Caco-2 (cell line): ENCODE results near the gene SLC25A21. TPM values are rescaled to one million over a fixed set of nuclear protein-coding genes. Genes with fewer than 3 reads are reported as not detected.
"Not testable (repeated sequence)": the region's sequence is repeated elsewhere in the genome, so short reads cannot be mapped to it uniquely, and the experiment has no call there.

ENCODE experiments used
- BruUV-seq: library from RNA; stranded (reverse); fragments of 400-500 nt; replicated peaks from 2 replicates; lab custom pipeline; 2021; lab: Mats Ljungman, UMichigan
- CTCF ChIA-PET: fragments of 300-600 bp; sonication (Branson Sonifier 250); formaldehyde crosslinking; loops from one replicate; lab custom pipeline; 2022; ENCODE audit warnings: antibody characterized with exemption; lab: Charles Lee
- POLR2A ChIA-PET: fragments of 300-600 bp; sonication (Branson Sonifier 250); formaldehyde crosslinking; loops from one replicate; lab custom pipeline; 2022; ENCODE audit warnings: antibody characterized with exemption; lab: Charles Lee
- DNase-seq, 2 experiments: peaks; one replicate each; pipeline versions ENCODE4 v3.0.0 to v3.0.0-alpha.2; 2020 to 2022
- H3K27me3 ChIP-seq: replicated peaks from 2 replicates; pipeline ENCODE4 v1.6.0; 2011; ENCODE audit warnings: low read length; ENCODE audit not compliant: control insufficient read depth, insufficient read depth
- H3K36me3 ChIP-seq: 2 replicates; pipeline ENCODE4 v1.5.1; 2011; ENCODE audit warnings: low read length; ENCODE audit not compliant: control insufficient read depth, insufficient read depth
- H3K4me1 ChIP-seq: fragments of 250-450 bp; sonication (Bioruptor Pico); 2 replicates; pipeline ENCODE4 v1.5.1; 2020; ENCODE audit warnings: mild to moderate bottlenecking
- H3K4me3 ChIP-seq: 2 replicates; pipeline ENCODE4 v1.5.1; 2011; ENCODE audit warnings: low read depth, mild to moderate bottlenecking, control low read depth, low read length
- H3K9me3 ChIP-seq: fragments of 250-450 bp; sonication (Bioruptor Pico); 2 replicates; pipeline ENCODE4 v1.5.1; 2020; ENCODE audit warnings: mild to moderate bottlenecking, moderate library complexity
- H3K27ac Mint-ChIP-seq: one replicate; pipeline ENCODE4 v1.8.0; 2022; ENCODE audit warnings: mixed read lengths; ENCODE audit not compliant: unreplicated experiment
- H3K27me3 Mint-ChIP-seq: one replicate; pipeline ENCODE4 v1.8.0; 2022; ENCODE audit warnings: mixed read lengths; ENCODE audit not compliant: insufficient read depth, unreplicated experiment
- H3K36me3 Mint-ChIP-seq: one replicate; pipeline ENCODE4 v1.8.0; 2022; ENCODE audit warnings: mild to moderate bottlenecking, mixed read lengths; ENCODE audit not compliant: insufficient read depth, unreplicated experiment
- H3K4me1 Mint-ChIP-seq: one replicate; pipeline ENCODE4 v1.8.0; 2022; ENCODE audit warnings: low read depth, mixed read lengths; ENCODE audit not compliant: unreplicated experiment
- H3K4me3 Mint-ChIP-seq: one replicate; pipeline ENCODE4 v1.8.0; 2022; ENCODE audit warnings: mild to moderate bottlenecking, moderate library complexity, mixed read lengths; ENCODE audit not compliant: unreplicated experiment
- H3K9me3 Mint-ChIP-seq: one replicate; pipeline ENCODE4 v1.8.0; 2022; ENCODE audit warnings: mixed read lengths; ENCODE audit not compliant: unreplicated experiment
- CTCF ChIP-seq, 2 experiments: fragments of 200-600 bp in 1 of 2; IDR thresholded peaks; 1 replicate in 1 of 2; 2 replicates in 1 of 2; pipeline versions ENCODE4 v1.5.1 to v1.8.0; 2011 to 2022; ENCODE audit warnings: antibody characterized with exemption in 1 of 2, control low read depth in 1 of 2, inconsistent platforms in 1 of 2, low read depth in 1 of 2, low read length in 1 of 2, mild to moderate bottlenecking in 1 of 2, moderate library complexity in 1 of 2; ENCODE audit not compliant: insufficient read depth in 1 of 2, severe bottlenecking in 1 of 2, unreplicated experiment in 1 of 2
- intact Hi-C: fragments of 100-400 bp; cut with micrococcal nuclease; formaldehyde crosslinking; loops from one replicate; pipeline ENCODE4 v1.10.0; 2022; ENCODE audit not compliant: unreplicated experiment
- total RNA-seq: library from RNA; stranded (reverse); gene quantifications from 2 replicates; pipeline ENCODE4 v1.2.3, GENCODE V29; 2022

SLC25A21 gene
- total RNA-seq, 1 experiment from 2014 or later: 3.2 TPM

DNA sequence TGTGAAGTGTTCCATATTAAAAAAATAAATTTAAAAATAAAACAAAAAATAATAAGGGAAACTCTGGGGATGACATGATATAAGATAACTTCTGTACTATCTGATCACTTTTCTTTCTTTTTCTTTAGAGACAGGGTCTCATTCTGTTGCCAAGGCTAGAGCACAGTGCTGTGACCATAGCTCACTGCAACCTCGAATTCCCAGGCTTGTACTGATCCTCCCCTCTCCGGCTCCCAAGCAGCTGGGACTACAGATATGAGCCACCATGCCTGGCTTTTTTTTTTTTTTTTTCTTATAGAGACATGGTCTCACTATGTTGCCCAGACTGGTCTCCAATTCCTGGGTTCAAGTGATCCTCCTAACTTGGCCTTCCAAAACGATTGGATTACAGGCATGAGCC is 14.9 kb upstream of the SLC25A21 start:
- Histone ChIP-seq H3K9me3 (no peaks in the 10 kb centered on the region), H3K4me3 (no peak overlapping the region), H3K4me1 (no peaks in the 10 kb centered on the region), H3K36me3 (no peaks in the 10 kb centered on the region), H3K27me3 (no peaks in the 10 kb centered on the region)
- Mint-ChIP-seq H3K4me3 (no peak overlapping the region), H3K9me3 (no peaks in the 10 kb centered on the region), H3K4me1 (no peaks in the 10 kb centered on the region), H3K27ac (no peak overlapping the region), H3K27me3 (peaks cover 10% of the 10 kb centered on the region), H3K36me3 (no peaks in the 10 kb centered on the region)
- TF ChIP-seq CTCF (IDR thresholded peaks at IDR 0.05; ENCODE audit: insufficient read depth in 1 of 2, low read depth in 1 of 2, low read length in 1 of 2, severe bottlenecking in 1 of 2, unreplicated experiment in 1 of 2): no peak
- ChIA-PET POLR2A (interaction anchor here (0.7 kb wide), 1 partner anchor 15 kb away, joined by 7 read pairs; no protein-coding TSS in a partner anchor), CTCF (interaction anchor here (0.7 kb wide), 1 partner anchor 477 kb away, joined by 5 read pairs; no protein-coding TSS in a partner anchor)
- DNase-seq: no peak
- BruUV-seq: no TSS peak
- intact Hi-C loops: no loop called here

DNA sequence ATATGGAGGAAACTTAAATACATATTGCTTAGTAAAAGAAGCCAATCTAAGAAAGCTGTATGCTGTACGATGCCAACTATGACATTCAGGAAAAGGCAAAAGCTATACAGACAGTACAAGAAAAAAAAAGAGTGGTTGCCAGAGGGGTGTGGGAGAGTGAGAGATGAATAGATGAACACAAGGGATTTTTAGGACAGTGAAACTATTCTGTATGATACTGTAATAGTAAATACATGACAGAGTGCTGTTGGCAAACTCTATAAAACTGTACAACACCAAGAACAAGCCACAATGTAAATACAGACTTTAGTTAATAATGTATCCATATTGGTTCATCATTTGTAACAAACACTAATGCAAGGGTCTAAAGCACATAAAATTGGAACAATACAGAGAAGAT is 14.5 kb upstream of the SLC25A21 start:
- H3K27me3 Mint-ChIP-seq: peaks cover 7% of the 10 kb centered on the region
- Histone ChIP-seq H3K9me3 (no peaks in the 10 kb centered on the region), H3K4me3 (no peak overlapping the region), H3K36me3 (no peaks in the 10 kb centered on the region), H3K27me3 (no peaks in the 10 kb centered on the region), H3K4me1 (no peaks in the 10 kb centered on the region)
- ChIA-PET POLR2A (interaction anchor here (0.7 kb wide), 1 partner anchor 15 kb away, joined by 7 read pairs; no protein-coding TSS in a partner anchor), CTCF (interaction anchor here (0.7 kb wide), 1 partner anchor 476 kb away, joined by 5 read pairs; no protein-coding TSS in a partner anchor)
- intact Hi-C loops: no loop called here
- H3K4me3 Mint-ChIP-seq: no peak overlapping the region
- no peak for TF ChIP-seq CTCF (IDR thresholded peaks at IDR 0.05; ENCODE audit: insufficient read depth in 1 of 2, low read depth in 1 of 2, low read length in 1 of 2, severe bottlenecking in 1 of 2, unreplicated experiment in 1 of 2)
- no peak for DNase-seq
- no peaks in the 10 kb centered on the region for H3K36me3 Mint-ChIP-seq
- BruUV-seq: no TSS peak
- no peak overlapping the region for H3K27ac Mint-ChIP-seq
- no peaks in the 10 kb centered on the region for H3K9me3 Mint-ChIP-seq
- H3K4me1 Mint-ChIP-seq: no peaks in the 10 kb centered on the region

DNA sequence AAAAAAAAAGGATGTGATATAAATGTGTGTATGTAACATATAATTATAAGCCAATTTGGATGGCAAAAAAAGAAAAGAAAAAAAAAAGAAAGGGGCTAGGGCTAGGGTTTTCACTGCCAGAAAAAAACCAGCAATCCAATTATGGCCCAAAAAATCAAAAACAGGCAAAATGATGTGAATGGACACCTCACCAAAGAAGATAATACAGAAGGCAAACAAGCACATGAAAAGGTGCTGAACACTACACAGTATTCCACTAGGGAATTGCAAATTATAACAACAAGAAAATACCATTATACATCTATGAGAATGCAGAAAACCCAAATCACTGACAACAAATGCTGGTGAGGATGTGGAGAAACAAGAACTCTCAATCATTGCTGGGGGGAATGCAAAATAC is 13.3 kb upstream of the SLC25A21 start:
- TF ChIP-seq CTCF (IDR thresholded peaks at IDR 0.05; ENCODE audit: insufficient read depth in 1 of 2, low read depth in 1 of 2, low read length in 1 of 2, severe bottlenecking in 1 of 2, unreplicated experiment in 1 of 2): no peak
- BruUV-seq: no TSS peak

GRCh38 chr14:37184520-37184919 is 12.1 kb upstream of the SLC25A21 start:
- H3K9me3 Mint-ChIP-seq, H3K9me3 ChIP-seq, H3K4me1 ChIP-seq, H3K27ac Mint-ChIP-seq, BruUV-seq, H3K27me3 ChIP-seq, H3K4me1 Mint-ChIP-seq, DNase-seq, POLR2A ChIA-PET, H3K4me3 Mint-ChIP-seq, H3K36me3 Mint-ChIP-seq, H3K4me3 ChIP-seq, H3K27me3 Mint-ChIP-seq, H3K36me3 ChIP-seq, CTCF ChIA-PET, intact Hi-C loops: not testable (repeated sequence)

More for the DNA sequence above, 13.3 kb upstream of the SLC25A21 start:
- Histone ChIP-seq H3K4me1 (no peaks in the 10 kb centered on the region), H3K9me3 (no peaks in the 10 kb centered on the region), H3K27me3 (no peaks in the 10 kb centered on the region), H3K4me3 (no peak overlapping the region), H3K36me3 (no peaks in the 10 kb centered on the region)
- Mint-ChIP-seq H3K9me3 (no peaks in the 10 kb centered on the region), H3K27me3 (peaks cover 4% of the 10 kb centered on the region), H3K4me3 (no peak overlapping the region), H3K4me1 (no peaks in the 10 kb centered on the region), H3K27ac (no peak overlapping the region), H3K36me3 (no peaks in the 10 kb centered on the region)
- no peak for DNase-seq
- intact Hi-C loops: no loop called here
- ChIA-PET CTCF (no interaction called here), POLR2A (no interaction called here)
